Stimulated activated CD4-positive, alpha-beta T cell treated with anti-CD3 and anti-CD28 coated beads, Interleukin-1b, Interleukin-23, amount 100 ng/mL, for 24 hours (primary cell): ENCODE measurements around the gene SH2D3C.

Source experiments
- DNase-seq, 4 experiments: peaks; one replicate each; pipeline ENCODE4 v3.0.0-alpha.2; 2020; ENCODE audit warnings: low read depth in 4 of 4, low spot score in 1 of 4

Gene SH2D3C

GRCh38 chr9:127703289-127703946 lies 75.0 kb downstream of the SH2D3C start:
- DNase-seq: no peak

- DNase-seq: no peak
These were observed 77.7 kb downstream of the SH2D3C start for GRCh38 chr9:127700594-127701255.

DNA sequence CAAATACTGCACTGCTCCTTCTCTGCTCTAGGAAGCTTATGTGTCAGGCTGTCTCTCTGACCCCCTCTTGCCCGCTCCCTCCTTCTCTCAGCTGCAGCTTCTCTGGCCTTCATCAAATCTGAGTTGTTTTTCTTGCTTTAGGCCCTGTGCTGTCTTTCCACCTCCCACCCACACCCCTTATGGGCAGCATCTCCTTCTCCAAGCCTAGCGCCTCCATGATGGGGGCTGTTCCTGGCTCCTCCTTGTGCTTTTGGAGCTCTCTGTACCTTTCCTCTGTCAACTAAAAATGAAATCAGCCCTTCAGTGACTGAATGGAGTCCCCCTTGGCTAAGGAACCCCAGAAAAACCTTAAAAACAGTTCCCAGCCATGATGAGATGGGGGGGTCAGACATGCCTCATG lies 78.3 kb downstream of the SH2D3C start:
- no peak for DNase-seq

DNA sequence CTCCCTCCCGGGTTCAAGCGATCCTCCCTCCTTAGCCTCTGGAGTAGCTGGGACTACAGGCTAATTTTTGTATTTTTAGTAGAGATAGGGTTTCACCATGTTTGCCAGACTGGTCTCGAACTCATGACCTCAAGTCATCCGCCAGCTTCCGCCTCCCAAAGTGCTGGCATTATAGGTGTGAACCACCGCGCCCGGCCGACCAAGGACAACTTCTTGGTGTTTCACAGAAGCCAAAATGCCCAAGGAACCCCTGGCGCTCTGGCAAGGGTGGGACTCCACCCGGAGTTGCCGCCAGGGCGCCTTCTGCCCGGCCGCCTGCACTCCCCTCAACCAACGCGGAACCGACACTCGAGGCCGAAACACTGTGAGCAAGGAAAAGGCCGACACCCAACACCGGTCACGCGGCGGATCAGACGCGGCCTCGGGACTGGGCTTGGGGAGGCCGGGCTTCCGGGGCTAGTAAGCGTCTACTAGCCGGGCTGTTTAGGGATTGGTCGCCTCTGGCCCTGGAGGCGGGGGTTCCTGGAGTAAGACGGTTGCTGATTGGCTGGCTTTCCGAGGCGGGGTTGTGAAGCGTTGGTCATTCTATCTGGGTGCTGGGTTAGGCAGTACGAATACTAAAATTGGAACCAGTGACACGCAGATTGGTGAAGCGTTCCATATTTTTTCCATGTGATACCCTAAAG lies 79.3 kb downstream of the SH2D3C start:
- DNase-seq: peak; percentile 57 to 80 (median 76)

DNA sequence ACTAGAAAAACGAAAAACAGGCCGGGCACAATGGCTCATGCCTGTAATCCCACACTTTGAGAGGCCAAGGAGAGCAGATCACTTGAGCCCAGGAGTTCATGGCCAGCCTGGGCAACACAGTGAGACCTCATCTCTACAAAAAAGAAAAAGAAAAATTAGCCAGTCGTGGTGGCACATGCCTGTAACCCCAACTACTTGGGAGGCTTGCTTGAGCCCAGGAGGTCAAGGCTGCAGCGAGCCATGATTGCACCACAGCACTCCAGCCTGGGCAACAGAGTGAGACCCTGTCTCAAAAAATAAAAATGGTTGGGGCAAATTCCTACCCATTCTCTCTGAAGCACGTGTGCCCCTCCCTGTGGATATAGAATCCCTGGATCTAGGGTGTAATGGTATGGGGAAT lies 80.1 kb downstream of the SH2D3C start:
- no peak for DNase-seq

DNA sequence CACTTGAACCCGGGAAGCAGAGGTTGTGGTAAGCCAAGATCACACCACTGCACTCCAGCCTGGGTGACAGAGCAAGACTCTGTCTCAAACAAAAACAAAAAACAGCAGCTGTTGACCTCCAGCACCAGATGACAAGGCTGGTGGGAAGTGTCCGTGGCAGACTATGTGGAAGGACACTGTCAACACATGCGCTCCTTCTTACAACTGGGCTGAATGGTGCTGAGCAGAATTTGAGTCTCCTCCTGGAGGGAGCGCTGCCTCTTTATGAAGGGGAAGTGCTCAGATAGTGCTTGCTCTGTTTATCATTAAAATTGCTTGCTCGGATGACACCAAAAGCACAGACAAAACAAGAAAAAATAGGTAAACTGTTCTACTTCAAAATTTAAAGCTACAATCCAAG lies 80.9 kb downstream of the SH2D3C start:
- DNase-seq: no peak

DNA sequence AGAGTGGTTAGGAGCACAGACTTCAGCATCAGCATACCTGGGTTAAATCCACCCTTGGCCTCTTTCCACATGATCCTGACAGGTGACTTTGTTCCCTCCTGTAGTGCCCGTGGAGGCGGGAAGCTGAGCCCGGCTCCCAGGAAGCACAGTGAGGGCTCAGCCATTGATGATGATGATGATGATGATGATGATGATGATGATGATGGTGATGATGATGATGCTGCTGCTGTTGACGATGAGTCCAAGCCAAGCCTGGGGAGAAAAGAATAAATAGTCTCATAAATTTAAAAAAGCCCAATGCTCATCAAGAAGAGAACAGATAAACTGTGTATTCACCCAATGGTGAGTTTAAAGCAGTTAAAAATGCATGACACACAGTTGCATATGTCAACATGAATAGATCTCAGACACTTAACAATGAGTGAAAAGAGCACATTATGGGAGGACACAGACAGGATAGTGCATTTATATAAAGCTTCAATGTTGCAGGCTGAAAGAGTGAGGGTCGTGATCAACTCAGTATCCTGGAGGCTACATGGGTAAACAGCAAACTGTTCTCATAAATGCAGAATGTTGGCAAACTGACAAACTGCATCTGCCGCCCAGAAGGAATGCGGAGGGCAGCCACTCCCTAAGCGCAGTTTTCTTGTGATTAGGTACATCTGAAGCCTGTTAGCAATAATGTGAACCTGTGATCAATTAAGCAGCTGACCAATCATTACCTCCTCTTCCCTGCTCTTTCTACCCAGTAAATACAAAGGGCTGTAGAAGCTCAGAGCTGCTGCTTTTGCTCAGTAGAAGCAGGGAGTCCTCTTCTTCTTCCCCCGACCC lies 83.4 kb downstream of the SH2D3C start:
- no peak for DNase-seq

DNA sequence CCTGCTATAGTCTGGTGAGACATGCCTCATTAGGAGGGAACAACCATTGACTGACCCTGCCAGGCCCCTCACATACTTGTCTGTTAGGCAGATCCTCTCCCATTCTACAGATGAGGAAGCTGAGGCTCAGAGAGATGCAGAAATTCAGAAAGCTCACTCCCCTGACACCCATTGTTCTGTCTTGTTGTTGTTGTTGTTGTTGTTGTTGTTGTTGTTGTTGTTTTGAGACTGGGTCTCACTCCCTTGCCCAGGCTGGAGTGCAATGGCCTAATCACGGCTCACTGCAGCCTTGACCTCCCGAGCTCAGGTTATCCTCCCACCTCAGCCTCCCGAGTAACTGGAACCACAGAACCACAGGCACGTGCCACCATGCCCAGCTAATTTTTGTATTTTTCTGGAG lies 84.8 kb downstream of the SH2D3C start:
- no peak for DNase-seq

DNA sequence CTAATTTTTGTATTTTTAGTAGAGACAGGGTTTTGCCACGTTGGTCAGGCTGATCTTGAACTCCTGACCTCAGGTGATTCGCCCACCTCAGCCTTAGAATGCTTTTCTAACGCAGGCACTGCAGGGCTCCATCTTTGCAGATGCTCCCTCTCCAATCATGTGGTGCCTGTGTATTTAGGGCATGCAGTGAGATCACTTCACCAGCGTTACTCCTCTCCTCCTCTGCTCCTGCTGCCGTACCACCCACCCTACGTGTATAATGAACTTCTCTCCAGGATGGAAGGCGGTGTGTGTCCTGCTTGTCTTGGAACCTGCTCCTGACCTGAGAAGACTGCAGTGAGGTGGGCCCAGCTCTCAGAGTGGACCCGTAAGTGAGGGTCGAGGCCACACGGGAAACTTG lies 85.3 kb downstream of the SH2D3C start:
- no peak for DNase-seq

GRCh38 chr9:127692071-127692470 lies 86.4 kb downstream of the SH2D3C start:
- DNase-seq: no peak

DNA sequence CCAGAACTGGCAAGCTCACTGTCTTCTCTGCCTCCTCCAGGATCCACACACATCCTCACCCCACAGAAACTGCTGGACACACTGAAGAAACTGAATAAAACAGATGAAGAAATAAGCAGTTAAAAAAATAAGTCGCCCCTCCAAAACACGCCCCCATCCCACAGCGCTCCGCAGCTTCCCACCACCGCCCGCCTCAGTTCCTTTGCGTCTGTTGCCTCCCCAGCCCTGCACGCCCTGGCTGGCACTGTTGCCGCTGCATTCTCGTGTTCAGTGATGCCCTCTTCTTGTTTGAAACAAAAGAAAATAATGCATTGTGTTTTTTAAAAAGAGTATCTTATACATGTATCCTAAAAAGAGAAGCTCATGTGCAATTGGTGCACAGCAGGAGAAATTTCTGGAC lies 87.7 kb downstream of the SH2D3C start:
- DNase-seq: no peak

DNA sequence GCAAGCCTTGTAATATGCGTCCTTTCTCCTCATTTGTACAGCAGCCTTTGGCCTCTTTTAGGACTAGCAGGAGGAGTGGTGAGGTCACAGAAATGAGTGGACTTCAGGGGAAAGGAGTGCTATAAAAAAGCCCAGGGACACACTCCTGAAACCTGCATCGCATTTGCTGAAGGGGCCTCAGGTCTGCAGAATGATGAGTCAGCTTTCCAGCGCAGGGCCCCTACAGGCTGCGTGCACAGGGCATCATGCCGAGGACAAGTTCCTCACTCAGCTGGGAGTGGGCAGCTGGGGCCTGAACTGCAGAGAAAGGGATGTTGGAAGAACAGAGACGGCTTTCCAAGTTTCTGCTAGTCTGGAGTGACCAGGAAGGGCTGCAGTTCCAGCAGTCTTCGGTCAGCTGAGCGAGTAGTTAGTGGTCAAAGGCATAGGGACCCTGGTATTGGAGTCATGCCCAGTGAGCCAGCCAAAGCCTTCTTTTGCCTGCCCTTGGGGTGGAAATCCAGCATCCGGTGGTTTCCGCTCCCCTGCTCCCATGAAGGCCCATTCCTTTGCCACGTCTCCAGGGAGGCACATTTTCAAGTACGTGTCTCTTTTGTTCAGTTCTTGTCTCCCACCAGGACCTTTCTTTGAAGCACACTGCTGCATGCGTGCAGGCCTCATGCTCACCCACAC lies 89.0 kb downstream of the SH2D3C start:
- no peak for DNase-seq
